ENCODE measurements around the gene NIF3L1. TPM values are rescaled to one million over a fixed set of nuclear protein-coding genes. Genes with fewer than 3 reads are reported as not detected.
A peak's percentile ranks its signal among the peaks of the same experiment; 100 is the strongest.

The NIF3L1 gene
- total and polyA plus RNA-seq, 2 of the 13 experiments (the other 11 are each of a cell fraction or from before 2014, with no cell fraction given): 67.9 to 75.2 TPM

DNA sequence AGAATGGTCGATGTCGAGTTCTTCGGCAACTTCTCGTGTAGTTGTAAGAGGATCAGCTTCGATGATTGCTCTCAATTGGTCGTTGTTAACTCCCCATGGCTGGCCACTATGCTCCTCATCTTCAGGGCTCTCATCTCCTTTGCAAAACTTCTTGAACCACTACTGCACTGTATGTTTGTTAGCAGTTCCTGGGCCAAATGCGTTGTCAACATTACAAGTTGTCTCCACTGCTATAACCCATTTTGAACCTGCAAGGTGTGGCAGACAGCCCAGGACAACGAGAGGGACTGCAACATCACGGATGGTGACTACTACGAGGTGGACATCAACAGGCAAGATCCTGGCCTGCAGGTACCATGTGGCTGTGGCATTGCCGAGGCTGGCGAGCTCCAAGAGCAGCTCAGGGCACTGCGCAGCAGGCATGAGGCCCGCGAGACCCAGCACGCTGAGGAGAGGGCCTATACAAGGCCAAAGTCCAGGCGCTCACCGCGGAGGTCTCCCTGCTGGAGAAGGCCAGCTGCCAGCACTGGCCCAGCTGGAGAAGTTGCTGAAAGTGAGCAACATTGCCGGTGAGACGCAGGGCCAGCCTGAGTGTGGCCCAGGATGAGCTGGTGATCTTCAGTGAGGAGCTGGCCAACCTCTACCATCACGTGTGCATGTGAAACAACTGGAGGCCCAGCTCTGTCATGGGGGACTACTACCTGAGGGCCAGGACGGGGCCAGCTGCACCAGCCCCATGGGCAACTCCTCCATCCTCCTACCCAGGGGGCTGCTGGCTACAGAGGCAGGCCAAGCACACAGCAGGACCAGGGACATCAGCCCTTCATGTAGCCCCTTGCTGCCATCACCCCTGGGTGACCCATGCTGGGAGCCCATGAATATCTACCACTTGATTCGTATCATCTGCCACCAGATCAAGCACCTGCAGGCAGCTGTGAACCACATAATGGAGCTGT is 44.9 kb upstream of the NIF3L1 start (continued):
- TF ChIP-seq, protein P1, sequence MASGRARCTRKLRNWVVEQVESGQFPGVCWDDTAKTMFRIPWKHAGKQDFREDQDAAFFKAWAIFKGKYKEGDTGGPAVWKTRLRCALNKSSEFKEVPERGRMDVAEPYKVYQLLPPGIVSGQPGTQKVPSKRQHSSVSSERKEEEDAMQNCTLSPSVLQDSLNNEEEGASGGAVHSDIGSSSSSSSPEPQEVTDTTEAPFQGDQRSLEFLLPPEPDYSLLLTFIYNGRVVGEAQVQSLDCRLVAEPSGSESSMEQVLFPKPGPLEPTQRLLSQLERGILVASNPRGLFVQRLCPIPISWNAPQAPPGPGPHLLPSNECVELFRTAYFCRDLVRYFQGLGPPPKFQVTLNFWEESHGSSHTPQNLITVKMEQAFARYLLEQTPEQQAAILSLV (CRISPR knock-in tag; IDR thresholded peaks at IDR 0.05; ENCODE audit: borderline replicate concordance): peak; percentile 77; the same call in 1 of the 2 replicates
- TF ChIP-seq SRSF4 (IDR thresholded peaks at IDR 0.05; ENCODE audit: low read depth, low read length, poor library complexity, severe bottlenecking): no peak
- 0 out of 2 replicates have a peak, but pooled peaks have one; percentile 17 for TF ChIP-seq ZNF614 (CRISPR knock-in tag; IDR thresholded peaks at IDR 0.05; ENCODE audit: borderline replicate concordance)
- TF ChIP-seq, protein P2, sequence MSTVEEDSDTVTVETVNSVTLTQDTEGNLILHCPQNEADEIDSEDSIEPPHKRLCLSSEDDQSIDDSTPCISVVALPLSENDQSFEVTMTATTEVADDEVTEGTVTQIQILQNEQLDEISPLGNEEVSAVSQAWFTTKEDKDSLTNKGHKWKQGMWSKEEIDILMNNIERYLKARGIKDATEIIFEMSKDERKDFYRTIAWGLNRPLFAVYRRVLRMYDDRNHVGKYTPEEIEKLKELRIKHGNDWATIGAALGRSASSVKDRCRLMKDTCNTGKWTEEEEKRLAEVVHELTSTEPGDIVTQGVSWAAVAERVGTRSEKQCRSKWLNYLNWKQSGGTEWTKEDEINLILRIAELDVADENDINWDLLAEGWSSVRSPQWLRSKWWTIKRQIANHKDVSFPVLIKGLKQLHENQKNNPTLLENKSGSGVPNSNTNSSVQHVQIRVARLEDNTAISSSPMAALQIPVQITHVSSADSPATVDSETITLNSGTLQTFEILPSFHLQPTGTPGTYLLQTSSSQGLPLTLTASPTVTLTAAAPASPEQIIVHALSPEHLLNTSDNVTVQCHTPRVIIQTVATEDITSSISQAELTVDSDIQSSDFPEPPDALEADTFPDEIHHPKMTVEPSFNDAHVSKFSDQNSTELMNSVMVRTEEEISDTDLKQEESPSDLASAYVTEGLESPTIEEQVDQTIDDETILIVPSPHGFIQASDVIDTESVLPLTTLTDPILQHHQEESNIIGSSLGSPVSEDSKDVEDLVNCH (CRISPR knock-in tag; IDR thresholded peaks at IDR 0.05): no peak
- TF ChIP-seq ZNF549 (CRISPR knock-in tag; IDR thresholded peaks at IDR 0.05): no peak
- no peak for TF ChIP-seq YY1 (IDR thresholded peaks at IDR 0.05; ENCODE audit: insufficient read depth, insufficient replicate concordance, low read depth, low read length)
- no peak for TF ChIP-seq PAX8 (CRISPR knock-in tag; IDR thresholded peaks at IDR 0.05; ENCODE audit: borderline replicate concordance)
- peak; percentile 70; the same call in 1 of the 2 replicates for TF ChIP-seq HDAC2 (CRISPR knock-in tag; IDR thresholded peaks at IDR 0.05)
- peak; percentile 89 for TF ChIP-seq SALL1 (CRISPR knock-in tag; IDR thresholded peaks at IDR 0.05)
- TF ChIP-seq ZMYM2 (CRISPR knock-in tag; IDR thresholded peaks at IDR 0.05): peak; percentile 71
- 0 out of 2 replicates have a peak, but pooled peaks have one; percentile 22 for TF ChIP-seq ZNF564 (CRISPR knock-in tag; IDR thresholded peaks at IDR 0.05)
- TF ChIP-seq, protein P3, sequence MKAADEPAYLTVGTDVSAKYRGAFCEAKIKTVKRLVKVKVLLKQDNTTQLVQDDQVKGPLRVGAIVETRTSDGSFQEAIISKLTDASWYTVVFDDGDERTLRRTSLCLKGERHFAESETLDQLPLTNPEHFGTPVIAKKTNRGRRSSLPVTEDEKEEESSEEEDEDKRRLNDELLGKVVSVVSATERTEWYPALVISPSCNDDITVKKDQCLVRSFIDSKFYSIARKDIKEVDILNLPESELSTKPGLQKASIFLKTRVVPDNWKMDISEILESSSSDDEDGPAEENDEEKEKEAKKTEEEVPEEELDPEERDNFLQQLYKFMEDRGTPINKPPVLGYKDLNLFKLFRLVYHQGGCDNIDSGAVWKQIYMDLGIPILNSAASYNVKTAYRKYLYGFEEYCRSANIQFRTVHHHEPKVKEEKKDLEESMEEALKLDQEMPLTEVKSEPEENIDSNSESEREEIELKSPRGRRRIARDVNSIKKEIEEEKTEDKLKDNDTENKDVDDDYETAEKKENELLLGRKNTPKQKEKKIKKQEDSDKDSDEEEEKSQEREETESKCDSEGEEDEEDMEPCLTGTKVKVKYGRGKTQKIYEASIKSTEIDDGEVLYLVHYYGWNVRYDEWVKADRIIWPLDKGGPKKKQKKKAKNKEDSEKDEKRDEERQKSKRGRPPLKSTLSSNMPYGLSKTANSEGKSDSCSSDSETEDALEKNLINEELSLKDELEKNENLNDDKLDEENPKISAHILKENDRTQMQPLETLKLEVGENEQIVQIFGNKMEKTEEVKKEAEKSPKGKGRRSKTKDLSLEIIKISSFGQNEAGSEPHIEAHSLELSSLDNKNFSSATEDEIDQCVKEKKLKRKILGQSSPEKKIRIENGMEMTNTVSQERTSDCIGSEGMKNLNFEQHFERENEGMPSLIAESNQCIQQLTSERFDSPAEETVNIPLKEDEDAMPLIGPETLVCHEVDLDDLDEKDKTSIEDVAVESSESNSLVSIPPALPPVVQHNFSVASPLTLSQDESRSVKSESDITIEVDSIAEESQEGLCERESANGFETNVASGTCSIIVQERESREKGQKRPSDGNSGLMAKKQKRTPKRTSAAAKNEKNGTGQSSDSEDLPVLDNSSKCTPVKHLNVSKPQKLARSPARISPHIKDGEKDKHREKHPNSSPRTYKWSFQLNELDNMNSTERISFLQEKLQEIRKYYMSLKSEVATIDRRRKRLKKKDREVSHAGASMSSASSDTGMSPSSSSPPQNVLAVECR (CRISPR knock-in tag; IDR thresholded peaks at IDR 0.05; ENCODE audit: borderline replicate concordance): peak; percentile 70
- peak; percentile 75; the same call in 1 of the 2 replicates for TF ChIP-seq KAT8 (CRISPR knock-in tag; IDR thresholded peaks at IDR 0.05)
- TF ChIP-seq, protein P4, sequence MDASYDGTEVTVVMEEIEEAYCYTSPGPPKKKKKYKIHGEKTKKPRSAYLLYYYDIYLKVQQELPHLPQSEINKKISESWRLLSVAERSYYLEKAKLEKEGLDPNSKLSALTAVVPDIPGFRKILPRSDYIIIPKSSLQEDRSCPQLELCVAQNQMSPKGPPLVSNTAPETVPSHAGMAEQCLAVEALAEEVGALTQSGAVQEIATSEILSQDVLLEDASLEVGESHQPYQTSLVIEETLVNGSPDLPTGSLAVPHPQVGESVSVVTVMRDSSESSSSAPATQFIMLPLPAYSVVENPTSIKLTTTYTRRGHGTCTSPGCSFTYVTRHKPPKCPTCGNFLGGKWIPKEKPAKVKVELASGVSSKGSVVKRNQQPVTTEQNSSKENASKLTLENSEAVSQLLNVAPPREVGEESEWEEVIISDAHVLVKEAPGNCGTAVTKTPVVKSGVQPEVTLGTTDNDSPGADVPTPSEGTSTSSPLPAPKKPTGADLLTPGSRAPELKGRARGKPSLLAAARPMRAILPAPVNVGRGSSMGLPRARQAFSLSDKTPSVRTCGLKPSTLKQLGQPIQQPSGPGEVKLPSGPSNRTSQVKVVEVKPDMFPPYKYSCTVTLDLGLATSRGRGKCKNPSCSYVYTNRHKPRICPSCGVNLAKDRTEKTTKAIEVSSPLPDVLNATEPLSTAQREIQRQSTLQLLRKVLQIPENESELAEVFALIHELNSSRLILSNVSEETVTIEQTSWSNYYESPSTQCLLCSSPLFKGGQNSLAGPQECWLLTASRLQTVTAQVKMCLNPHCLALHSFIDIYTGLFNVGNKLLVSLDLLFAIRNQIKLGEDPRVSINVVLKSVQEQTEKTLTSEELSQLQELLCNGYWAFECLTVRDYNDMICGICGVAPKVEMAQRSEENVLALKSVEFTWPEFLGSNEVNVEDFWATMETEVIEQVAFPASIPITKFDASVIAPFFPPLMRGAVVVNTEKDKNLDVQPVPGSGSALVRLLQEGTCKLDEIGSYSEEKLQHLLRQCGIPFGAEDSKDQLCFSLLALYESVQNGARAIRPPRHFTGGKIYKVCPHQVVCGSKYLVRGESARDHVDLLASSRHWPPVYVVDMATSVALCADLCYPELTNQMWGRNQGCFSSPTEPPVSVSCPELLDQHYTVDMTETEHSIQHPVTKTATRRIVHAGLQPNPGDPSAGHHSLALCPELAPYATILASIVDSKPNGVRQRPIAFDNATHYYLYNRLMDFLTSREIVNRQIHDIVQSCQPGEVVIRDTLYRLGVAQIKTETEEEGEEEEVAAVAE (CRISPR knock-in tag; IDR thresholded peaks at IDR 0.05; ENCODE audit: borderline replicate concordance): 0 out of 2 replicates have a peak, but pooled peaks have one; percentile 32
- TF ChIP-seq POLR2AphosphoS2 (IDR thresholded peaks at IDR 0.05; ENCODE audit: low read depth, low read length): no peak
